Activated CD4-positive, alpha-beta T cell treated with anti-CD3 and anti-CD28 coated beads, Interleukin-2, Interleukin-6, amounts not matched to agents 100 ng/mL and 50 ng/mL, durations not matched to agents 16 hours and 8 hours (primary cell): ENCODE results near the gene RNF20.
A peak's percentile ranks its signal among the peaks of the same experiment; 100 is the strongest.

Experiments
- DNase-seq: peaks from one replicate; pipeline ENCODE4 v3.0.0-alpha.2; 2020

The RNF20 gene

GRCh38 chr9:101590901-101591300 lies 57.2 kb downstream of the RNF20 start:
- DNase-seq: no peak

- no peak for DNase-seq
These were observed 58.3 kb downstream of the RNF20 start for GRCh38 chr9:101591787-101592446.

GRCh38 chr9:101592788-101593187 lies 59.1 kb downstream of the RNF20 start:
- DNase-seq: no peak

- no peak for DNase-seq
These were observed 59.7 kb downstream of the RNF20 start for GRCh38 chr9:101593345-101593744.

GRCh38 chr9:101594796-101595195 lies 61.1 kb downstream of the RNF20 start, which contains the start of gene PPP3R2:
TSS of gene PPP3R2 (minus strand) at chr9:101594969. CDS start at chr9:101594921, 48 bp downstream.
- no peak for DNase-seq

GRCh38 chr9:101601904-101602765 lies 68.5 kb downstream of the RNF20 start:
- peak; percentile 46 for DNase-seq

GRCh38 chr9:101604296-101604695 lies 70.6 kb downstream of the RNF20 start:
- no peak for DNase-seq

GRCh38 chr9:101605547-101605946 lies 71.9 kb downstream of the RNF20 start:
- no peak for DNase-seq
